ENCODE data around the gene RPL3.

The RPL3 gene

GRCh38 chr22:39277142-39277607, 42.2 kb downstream of the RPL3 start:
- Histone ChIP-seq H3K14ac (ENCODE audit: low read length in 2 of 2) (no peak overlapping the region), H4K8ac (ENCODE audit: low read length) (no peak overlapping the region), H3K79me1 (replicated peaks; ENCODE audit: low read length, poor library complexity, severe bottlenecking) (no peaks in the 10 kb centered on the region), H2AFZ (ENCODE audit: low read depth, low read length) (no peak overlapping the region), H2BK120ac (ENCODE audit: low read depth, low read length) (no peak overlapping the region), H3K4me1 (ENCODE audit: control insufficient read depth, insufficient read depth, low read depth, low read length) (peaks cover 7% of the 10 kb centered on the region), H3K36me3 (ENCODE audit: control insufficient read depth in 1 of 2, insufficient read depth in 2 of 2, low read depth in 1 of 2, low read length in 2 of 2) (no peaks in the 10 kb centered on the region), H3K4me2 (ENCODE audit: low read length, poor library complexity, severe bottlenecking) (no peak overlapping the region), H3K27me3 (ENCODE audit: control insufficient read depth in 1 of 2, insufficient read depth in 1 of 2, low read length in 2 of 2) (peaks cover 0 to 4% of the 10 kb centered on the region in 2 experiments), H3K18ac (ENCODE audit: low read depth in 1 of 2, low read length in 2 of 2) (no peak overlapping the region), H2BK5ac (ENCODE audit: low read depth, low read length, poor library complexity, severe bottlenecking) (no peak overlapping the region), H2AK5ac (ENCODE audit: low read length, severe bottlenecking) (no peak overlapping the region), H3K9me3 (ENCODE audit: control insufficient read depth, low read length) (no peaks in the 10 kb centered on the region), H4K91ac (ENCODE audit: low read length) (no peak overlapping the region), H3K4me3 (ENCODE audit: insufficient read depth in 1 of 2, low read depth in 1 of 2, low read length in 2 of 2) (no peak overlapping the region), H3K27ac (ENCODE audit: low read length, poor library complexity, severe bottlenecking) (no peak overlapping the region), H3K9ac (ENCODE audit: low read length) (no peak overlapping the region), H2BK15ac (ENCODE audit: low read depth, poor library complexity, severe bottlenecking) (no peak overlapping the region), H2BK12ac (ENCODE audit: low read length in 2 of 2) (no peak overlapping the region), H3K23ac (ENCODE audit: low read length in 2 of 2) (no peak overlapping the region), H3K4ac (ENCODE audit: low read depth in 1 of 2, low read length in 2 of 2) (no peak overlapping the region)
- peak; percentile 96 for DNase-seq
- 26% methylated on average over 4 of the region's 6 CpGs for WGBS

- Histone ChIP-seq H3K36me3 (ENCODE audit: control insufficient read depth in 1 of 2, insufficient read depth in 2 of 2, low read depth in 1 of 2, low read length in 2 of 2) (no peaks in the 10 kb centered on the region), H4K8ac (ENCODE audit: low read length) (no peak overlapping the region), H3K23ac (ENCODE audit: low read length in 2 of 2) (peak overlapping the region in 1 of 2 experiments; percentile 51), H2BK15ac (ENCODE audit: low read depth, poor library complexity, severe bottlenecking) (peak overlapping the region; percentile 29), H3K4me1 (ENCODE audit: control insufficient read depth, insufficient read depth, low read depth, low read length) (peaks cover 7% of the 10 kb centered on the region), H3K4me3 (ENCODE audit: insufficient read depth in 1 of 2, low read depth in 1 of 2, low read length in 2 of 2) (no peak overlapping the region), H2BK12ac (ENCODE audit: low read length in 2 of 2) (peak overlapping the region in 1 of 2 experiments; percentile 67), H3K14ac (ENCODE audit: low read length in 2 of 2) (no peak overlapping the region), H3K79me1 (replicated peaks; ENCODE audit: low read length, poor library complexity, severe bottlenecking) (no peaks in the 10 kb centered on the region), H3K4me2 (ENCODE audit: low read length, poor library complexity, severe bottlenecking) (no peak overlapping the region), H2BK5ac (ENCODE audit: low read depth, low read length, poor library complexity, severe bottlenecking) (no peak overlapping the region), H2BK120ac (ENCODE audit: low read depth, low read length) (no peak overlapping the region), H3K18ac (ENCODE audit: low read depth in 1 of 2, low read length in 2 of 2) (no peak overlapping the region), H3K27ac (ENCODE audit: low read length, poor library complexity, severe bottlenecking) (no peak overlapping the region), H4K91ac (ENCODE audit: low read length) (no peak overlapping the region), H3K9me3 (ENCODE audit: control insufficient read depth, low read length) (no peaks in the 10 kb centered on the region), H2AK5ac (ENCODE audit: low read length, severe bottlenecking) (no peak overlapping the region), H3K27me3 (ENCODE audit: control insufficient read depth in 1 of 2, insufficient read depth in 1 of 2, low read length in 2 of 2) (peaks cover 0 to 4% of the 10 kb centered on the region in 2 experiments), H3K4ac (ENCODE audit: low read depth in 1 of 2, low read length in 2 of 2) (no peak overlapping the region), H3K9ac (ENCODE audit: low read length) (no peak overlapping the region), H2AFZ (ENCODE audit: low read depth, low read length) (no peak overlapping the region)
- WGBS, result 98% methylated on average over 12 of the region's 12 CpGs
- DNase-seq, result no peak
Measured at GRCh38 chr22:39276440-39277141, 42.8 kb downstream of the RPL3 start.

- H3K4ac ChIP-seq (ENCODE audit: low read depth in 1 of 2, low read length in 2 of 2), result peak overlapping the region in 1 of 2 experiments; percentile 54
- H3K9ac ChIP-seq (ENCODE audit: low read length), result no peak overlapping the region
- no peak overlapping the region for H2BK120ac ChIP-seq (ENCODE audit: low read depth, low read length)
- H3K4me3 ChIP-seq (ENCODE audit: insufficient read depth in 1 of 2, low read depth in 1 of 2, low read length in 2 of 2), result no peak overlapping the region
- no peak overlapping the region for H2AFZ ChIP-seq (ENCODE audit: low read depth, low read length)
- H3K4me1 ChIP-seq (ENCODE audit: control insufficient read depth, insufficient read depth, low read depth, low read length), result peaks cover 7% of the 10 kb centered on the region
- H3K14ac ChIP-seq (ENCODE audit: low read length in 2 of 2), result peak overlapping the region in 1 of 2 experiments; percentile 63
- H2BK5ac ChIP-seq (ENCODE audit: low read depth, low read length, poor library complexity, severe bottlenecking), result no peak overlapping the region
- H2BK12ac ChIP-seq (ENCODE audit: low read length in 2 of 2), result peak overlapping the region; percentile 14 to 67
- H2AK5ac ChIP-seq (ENCODE audit: low read length, severe bottlenecking), result no peak overlapping the region
- H2BK15ac ChIP-seq (ENCODE audit: low read depth, poor library complexity, severe bottlenecking), result peak overlapping the region; percentile 96
- no peaks in the 10 kb centered on the region for H3K36me3 ChIP-seq (ENCODE audit: control insufficient read depth in 1 of 2, insufficient read depth in 2 of 2, low read depth in 1 of 2, low read length in 2 of 2)
- H3K4me2 ChIP-seq (ENCODE audit: low read length, poor library complexity, severe bottlenecking), result no peak overlapping the region
- no peak for DNase-seq
- no peaks in the 10 kb centered on the region for H3K9me3 ChIP-seq (ENCODE audit: control insufficient read depth, low read length)
- no peak overlapping the region for H3K27ac ChIP-seq (ENCODE audit: low read length, poor library complexity, severe bottlenecking)
- H3K27me3 ChIP-seq (ENCODE audit: control insufficient read depth in 1 of 2, insufficient read depth in 1 of 2, low read length in 2 of 2), result peaks cover 0 to 4% of the 10 kb centered on the region in 2 experiments
- H4K91ac ChIP-seq (ENCODE audit: low read length), result no peak overlapping the region
- no peaks in the 10 kb centered on the region for H3K79me1 ChIP-seq (replicated peaks; ENCODE audit: low read length, poor library complexity, severe bottlenecking)
- H3K18ac ChIP-seq (ENCODE audit: low read depth in 1 of 2, low read length in 2 of 2), result peak overlapping the region in 1 of 2 experiments; percentile 55
- H4K8ac ChIP-seq (ENCODE audit: low read length), result peak overlapping the region; percentile 29
- 97% methylated on average over 8 of the region's 9 CpGs for WGBS
- no peak overlapping the region for H3K23ac ChIP-seq (ENCODE audit: low read length in 2 of 2)
Measured at GRCh38 chr22:39275814-39276439, 43.5 kb downstream of the RPL3 start.
